Mesenchymal stem cell (in vitro differentiated cells and primary cell): Measurements from ENCODE around the gene INSRR.

Experiments
- DNase-seq: peaks from one replicate; pipeline ENCODE4 v3.0.0-alpha.2; 2013
- H2AFZ ChIP-seq: one replicate; pipeline ENCODE4 v1.6.1; 2013; ENCODE audit warnings: low read depth, mild to moderate bottlenecking, control low read depth, inconsistent platforms, low read length, moderate library complexity
- H2AK5ac ChIP-seq: 2 replicates; pipeline ENCODE4 v1.6.1; 2013; ENCODE audit warnings: low read length, moderate library complexity, mild to moderate bottlenecking, inconsistent platforms; ENCODE audit not compliant: severe bottlenecking
- H2BK120ac ChIP-seq: one replicate; pipeline ENCODE4 v1.6.1; 2013; ENCODE audit warnings: low read depth, mild to moderate bottlenecking, inconsistent platforms, low read length, moderate library complexity
- H2BK12ac ChIP-seq, 2 experiments: one replicate each; pipeline ENCODE4 v1.6.1; 2013; ENCODE audit warnings: inconsistent platforms in 2 of 2, low read length in 2 of 2, mild to moderate bottlenecking in 2 of 2, moderate library complexity in 2 of 2, control low read depth in 1 of 2
- H2BK15ac ChIP-seq: one replicate; pipeline ENCODE4 v1.6.1; 2013; ENCODE audit warnings: mild to moderate bottlenecking, low read depth, inconsistent platforms; ENCODE audit not compliant: poor library complexity, severe bottlenecking
- H2BK5ac ChIP-seq: 2 replicates; pipeline ENCODE4 v1.6.1; 2013; ENCODE audit warnings: low read depth, mild to moderate bottlenecking, low read length, control low read depth, inconsistent platforms; ENCODE audit not compliant: poor library complexity, severe bottlenecking
- H3K14ac ChIP-seq, 2 experiments: one replicate each; pipeline ENCODE4 v1.6.1; 2013; ENCODE audit warnings: inconsistent platforms in 2 of 2, low read length in 2 of 2, control low read depth in 1 of 2, mild to moderate bottlenecking in 1 of 2, moderate library complexity in 1 of 2
- H3K18ac ChIP-seq, 2 experiments: one replicate each; pipeline ENCODE4 v1.6.1; 2013; ENCODE audit warnings: inconsistent platforms in 2 of 2, low read length in 2 of 2, control low read depth in 1 of 2, low read depth in 1 of 2, mild to moderate bottlenecking in 1 of 2
- H3K23ac ChIP-seq, 2 experiments: one replicate each; pipeline ENCODE4 v1.6.1; 2013; ENCODE audit warnings: inconsistent platforms in 2 of 2, low read length in 2 of 2, mild to moderate bottlenecking in 2 of 2, moderate library complexity in 2 of 2, control low read depth in 1 of 2
- H3K27ac ChIP-seq: 2 replicates; pipeline ENCODE4 v1.5.1; 2013; ENCODE audit warnings: mild to moderate bottlenecking, moderate library complexity, low read length, control low read depth, inconsistent platforms; ENCODE audit not compliant: poor library complexity, severe bottlenecking
- H3K27me3 ChIP-seq, 2 experiments: 2 replicates each; pipeline versions ENCODE4 v1.6.1 to v1.7.0; 2013; ENCODE audit warnings: low read length in 2 of 2, mild to moderate bottlenecking in 2 of 2, moderate library complexity in 2 of 2, control low read depth in 1 of 2, inconsistent platforms in 1 of 2; ENCODE audit not compliant: control insufficient read depth in 1 of 2, insufficient read depth in 1 of 2
- H3K36me3 ChIP-seq, 2 experiments: 2 replicates each; pipeline versions ENCODE4 v1.6.1 to v1.7.0; 2013; ENCODE audit warnings: low read length in 2 of 2, control low read depth in 1 of 2, inconsistent platforms in 1 of 2, low read depth in 1 of 2, mild to moderate bottlenecking in 1 of 2; ENCODE audit not compliant: insufficient read depth in 2 of 2, control insufficient read depth in 1 of 2
- H3K4ac ChIP-seq, 2 experiments: one replicate each; pipeline ENCODE4 v1.6.1; 2013; ENCODE audit warnings: inconsistent platforms in 2 of 2, low read length in 2 of 2, mild to moderate bottlenecking in 2 of 2, moderate library complexity in 2 of 2, control low read depth in 1 of 2, low read depth in 1 of 2
- H3K4me1 ChIP-seq: 2 replicates; pipeline ENCODE4 v1.6.1; 2013; ENCODE audit warnings: low read depth, low read length, control low read depth; ENCODE audit not compliant: control insufficient read depth, insufficient read depth
- H3K4me2 ChIP-seq: 2 replicates; pipeline ENCODE4 v1.6.1; 2013; ENCODE audit warnings: low read length, mild to moderate bottlenecking, inconsistent platforms; ENCODE audit not compliant: poor library complexity, severe bottlenecking
- H3K4me3 ChIP-seq, 2 experiments: 2 replicates each; pipeline versions ENCODE4 v1.5.1 to v1.7.0; 2013; ENCODE audit warnings: low read length in 2 of 2, mild to moderate bottlenecking in 2 of 2, control low read depth in 1 of 2, low read depth in 1 of 2; ENCODE audit not compliant: insufficient read depth in 1 of 2
- H3K79me1 ChIP-seq: replicated peaks from 2 replicates; pipeline ENCODE4 v1.6.1; 2013; ENCODE audit warnings: mild to moderate bottlenecking, control low read depth, low read length, inconsistent platforms; ENCODE audit not compliant: poor library complexity, severe bottlenecking
- H3K9ac ChIP-seq: 2 replicates; pipeline ENCODE4 v1.7.0; 2013; ENCODE audit warnings: mild to moderate bottlenecking, low read length, moderate library complexity
- H3K9me3 ChIP-seq: 2 replicates; pipeline ENCODE4 v1.7.0; 2013; ENCODE audit warnings: mild to moderate bottlenecking, low read length; ENCODE audit not compliant: control insufficient read depth
- H4K8ac ChIP-seq: one replicate; pipeline ENCODE4 v1.6.1; 2013; ENCODE audit warnings: inconsistent platforms, mild to moderate bottlenecking, low read length, moderate library complexity
- H4K91ac ChIP-seq: one replicate; pipeline ENCODE4 v1.6.1; 2013; ENCODE audit warnings: mild to moderate bottlenecking, low read length, inconsistent platforms
- WGBS: methylation state at CpG from one replicate; pipeline ENCODE4 v1.1.7; 2013; ENCODE audit warnings: mixed read lengths; 5-methylcytosine and 5-hydroxymethylcytosine counted together

The INSRR gene

GRCh38 chr1:156875341-156875615 lies 16.4 kb upstream of the INSRR start:
- H3K9ac ChIP-seq = no peak overlapping the region
- no peaks in the 10 kb centered on the region for H3K79me1 ChIP-seq
- no peak overlapping the region for H3K4ac ChIP-seq
- H2BK12ac ChIP-seq = no peak overlapping the region
- no peaks in the 10 kb centered on the region for H3K4me1 ChIP-seq
- H3K4me2 ChIP-seq = no peak overlapping the region
- H3K4me3 ChIP-seq = no peak overlapping the region
- H3K9me3 ChIP-seq = no peaks in the 10 kb centered on the region
- H2AFZ ChIP-seq = no peak overlapping the region
- no peak for DNase-seq
- no peak overlapping the region for H4K8ac ChIP-seq
- no peak overlapping the region for H2BK15ac ChIP-seq
- 72% methylated on average over 5 of the region's 5 CpGs for WGBS
- no peak overlapping the region for H2BK120ac ChIP-seq
- no peak overlapping the region for H4K91ac ChIP-seq
- H3K36me3 ChIP-seq = no peaks in the 10 kb centered on the region
- H3K27me3 ChIP-seq = peaks cover 45 to 60% of the 10 kb centered on the region in 2 experiments
- H3K27ac ChIP-seq = no peak overlapping the region
- H3K18ac ChIP-seq = no peak overlapping the region
- H3K14ac ChIP-seq = no peak overlapping the region
- no peak overlapping the region for H2BK5ac ChIP-seq
- H2AK5ac ChIP-seq = no peak overlapping the region
- no peak overlapping the region for H3K23ac ChIP-seq

GRCh38 chr1:156874572-156875340 lies 15.8 kb upstream of the INSRR start:
- no peak for DNase-seq
- Histone ChIP-seq H3K14ac (no peak overlapping the region), H2AFZ (no peak overlapping the region), H2BK5ac (no peak overlapping the region), H3K4ac (no peak overlapping the region), H3K23ac (no peak overlapping the region), H3K9me3 (no peaks in the 10 kb centered on the region), H3K27me3 (peaks cover 40 to 55% of the 10 kb centered on the region in 2 experiments), H3K4me3 (no peak overlapping the region), H2BK15ac (peak overlapping the region; percentile 15), H3K36me3 (no peaks in the 10 kb centered on the region), H2BK12ac (no peak overlapping the region), H3K18ac (no peak overlapping the region), H3K9ac (no peak overlapping the region), H2AK5ac (no peak overlapping the region), H3K4me2 (no peak overlapping the region), H4K8ac (no peak overlapping the region), H3K79me1 (no peaks in the 10 kb centered on the region), H3K27ac (no peak overlapping the region), H2BK120ac (no peak overlapping the region), H3K4me1 (no peaks in the 10 kb centered on the region), H4K91ac (no peak overlapping the region)
- 69% methylated on average over 16 of the region's 16 CpGs for WGBS

GRCh38 chr1:156874142-156874541 lies 15.2 kb upstream of the INSRR start:
- Histone ChIP-seq H3K18ac (no peak overlapping the region), H2BK15ac (peak overlapping the region; percentile 15), H3K23ac (no peak overlapping the region), H3K4ac (no peak overlapping the region), H3K9me3 (no peaks in the 10 kb centered on the region), H3K14ac (no peak overlapping the region), H3K4me2 (no peak overlapping the region), H3K4me1 (no peaks in the 10 kb centered on the region), H3K79me1 (no peaks in the 10 kb centered on the region), H2BK5ac (no peak overlapping the region), H3K27ac (no peak overlapping the region), H3K4me3 (no peak overlapping the region), H3K36me3 (no peaks in the 10 kb centered on the region), H2BK120ac (no peak overlapping the region), H2BK12ac (no peak overlapping the region), H3K9ac (no peak overlapping the region), H2AK5ac (no peak overlapping the region), H3K27me3 (peaks cover 38 to 52% of the 10 kb centered on the region in 2 experiments), H2AFZ (no peak overlapping the region), H4K91ac (no peak overlapping the region), H4K8ac (no peak overlapping the region)
- WGBS = 90% methylated on average over 5 of the region's 5 CpGs
- no peak for DNase-seq

GRCh38 chr1:156873659-156874058 lies 14.7 kb upstream of the INSRR start:
- no peak overlapping the region for H3K23ac ChIP-seq
- no peak overlapping the region for H2BK120ac ChIP-seq
- no peaks in the 10 kb centered on the region for H3K79me1 ChIP-seq
- H3K14ac ChIP-seq = no peak overlapping the region
- H3K27me3 ChIP-seq = peaks cover 33 to 47% of the 10 kb centered on the region in 2 experiments
- H3K4me3 ChIP-seq = no peak overlapping the region
- H3K27ac ChIP-seq = no peak overlapping the region
- no peak overlapping the region for H2AFZ ChIP-seq
- H2BK15ac ChIP-seq = no peak overlapping the region
- H3K9ac ChIP-seq = no peak overlapping the region
- H2AK5ac ChIP-seq = no peak overlapping the region
- no peaks in the 10 kb centered on the region for H3K9me3 ChIP-seq
- no peak overlapping the region for H3K18ac ChIP-seq
- H3K4ac ChIP-seq = peak overlapping the region in 1 of 2 experiments; percentile 16
- no peaks in the 10 kb centered on the region for H3K4me1 ChIP-seq
- 96% methylated on average over 18 of the region's 18 CpGs for WGBS
- no peak for DNase-seq
- no peaks in the 10 kb centered on the region for H3K36me3 ChIP-seq
- H2BK5ac ChIP-seq = no peak overlapping the region
- no peak overlapping the region for H4K8ac ChIP-seq
- no peak overlapping the region for H2BK12ac ChIP-seq
- H3K4me2 ChIP-seq = no peak overlapping the region
- peak overlapping the region; percentile 15 for H4K91ac ChIP-seq
